OCI-LY7 (cell line): ENCODE measurements around the gene AKT1. TPM values are rescaled to one million over a fixed set of nuclear protein-coding genes. Genes with fewer than 3 reads are reported as not detected.

Experiments used
- BruUV-seq: library from RNA; stranded (reverse); fragments of 400-500 nt; replicated peaks from 2 replicates; lab custom pipeline; 2021; lab: Mats Ljungman, UMichigan
- CTCF ChIA-PET: fragments of 300-600 bp; sonication (Branson Sonifier 250); formaldehyde crosslinking; loops from one replicate; lab custom pipeline; 2022; ENCODE audit warnings: antibody characterized with exemption; ENCODE audit not compliant: unreplicated experiment; lab: Charles Lee
- POLR2A ChIA-PET: fragments of 300-600 bp; sonication (Branson Sonifier 250); formaldehyde crosslinking; loops from one replicate; lab custom pipeline; 2022; ENCODE audit warnings: antibody characterized with exemption; lab: Charles Lee
- DNase-seq: peaks from one replicate; pipeline ENCODE4 v3.0.0-alpha.2; 2015; ENCODE audit warnings: low spot score
- H2AFZ ChIP-seq: fragments of 200-600 bp; sonication (generic), shearing (Covaris generic); 2 replicates; pipeline ENCODE4 v1.6.1; 2014; ENCODE audit warnings: mild to moderate bottlenecking, antibody characterized with exemption, low read length, moderate library complexity
- H3K27ac ChIP-seq: fragments of 200-600 bp; sonication (generic); 2 replicates; pipeline ENCODE4 v1.5.1; 2014; ENCODE audit warnings: mixed run types, low read depth, mild to moderate bottlenecking, moderate library complexity, low read length, inconsistent platforms; ENCODE audit not compliant: poor library complexity, severe bottlenecking
- H3K36me3 ChIP-seq: fragments of 200-600 bp; sonication (generic); 2 replicates; pipeline ENCODE4 v1.6.1; 2014; ENCODE audit warnings: mild to moderate bottlenecking, antibody characterized with exemption, low read length, moderate library complexity, mixed read lengths; ENCODE audit not compliant: insufficient read depth
- H3K4me1 ChIP-seq: fragments of 200-600 bp; sonication (generic); 2 replicates; pipeline ENCODE4 v1.5.1; 2014; ENCODE audit warnings: mild to moderate bottlenecking, low read length; ENCODE audit not compliant: insufficient read depth, poor library complexity, severe bottlenecking
- H3K4me2 ChIP-seq: fragments of 200-600 bp; sonication (generic); 2 replicates; pipeline ENCODE4 v1.6.1; 2014; ENCODE audit warnings: mild to moderate bottlenecking, low read length
- H3K4me3 ChIP-seq: fragments of 200-600 bp; sonication (generic); 2 replicates; pipeline ENCODE4 v1.5.1; 2014; ENCODE audit warnings: mild to moderate bottlenecking, low read depth, low read length; ENCODE audit not compliant: poor library complexity, severe bottlenecking
- H3K79me2 ChIP-seq: fragments of 200-600 bp; sonication (generic); 2 replicates; pipeline ENCODE4 v1.6.1; 2016; ENCODE audit warnings: low read depth, mild to moderate bottlenecking, low read length, moderate library complexity, mixed read lengths; ENCODE audit not compliant: insufficient read depth
- H3K9me2 ChIP-seq: fragments of 200-600 bp; sonication (generic); 2 replicates; pipeline ENCODE4 v1.6.1; 2016; ENCODE audit warnings: mild to moderate bottlenecking, low read length, mixed read lengths; ENCODE audit not compliant: insufficient read depth
- H3K9me3 ChIP-seq: fragments of 200-600 bp; sonication (generic); 2 replicates; pipeline ENCODE4 v1.6.1; 2014; ENCODE audit warnings: mild to moderate bottlenecking, mixed run types, low read length, mixed read lengths
- H4K20me1 ChIP-seq: fragments of 200-600 bp; sonication (generic); 2 replicates; pipeline ENCODE4 v1.6.1; 2014; ENCODE audit warnings: mild to moderate bottlenecking, antibody characterized with exemption, low read length, moderate library complexity, mixed read lengths; ENCODE audit not compliant: insufficient read depth
- CTCF ChIP-seq: fragments of 200-600 bp; sonication (generic); conservative IDR thresholded peaks from 2 replicates; pipeline ENCODE4 v1.5.1; 2014; ENCODE audit warnings: mild to moderate bottlenecking, antibody characterized with exemption, low read length, moderate library complexity, mixed read lengths
- EZH2phosphoT487 ChIP-seq: fragments of 200-600 bp; sonication (generic); IDR thresholded peaks from 2 replicates; pipeline ENCODE4 v1.6.1; 2018; ENCODE audit warnings: low read depth, borderline replicate concordance, mild to moderate bottlenecking, mixed run types, antibody characterized with exemption, low read length, moderate library complexity, mixed read lengths
- intact Hi-C: fragments of 100-400 bp; cut with micrococcal nuclease; formaldehyde crosslinking; loops from one replicate; pipeline ENCODE4 v1.10.0; 2022; ENCODE audit not compliant: unreplicated experiment
- total RNA-seq, 2 experiments: library from RNA; depleted of rRNA in 1 of 2; stranded (reverse); fragments of >200 nt in 1 of 2; shearing (Covaris generic) in 1 of 2; gene quantifications; 2 replicates each; pipeline ENCODE4 v1.2.3, GENCODE V29; 2014 to 2022

The AKT1 gene
- total RNA-seq, 2 experiments from 2014 or later, result 75.4 to 108 TPM

GRCh38 chr14:104743461-104744380 lies 51.8 kb downstream of the AKT1 start:
- Histone ChIP-seq H3K9me2 (no peaks in the 10 kb centered on the region), H3K36me3 (no peaks in the 10 kb centered on the region), H3K4me1 (no peaks in the 10 kb centered on the region), H3K4me2 (no peak overlapping the region), H3K27ac (no peak overlapping the region), H3K9me3 (no peaks in the 10 kb centered on the region), H3K4me3 (no peak overlapping the region), H3K79me2 (no peaks in the 10 kb centered on the region), H2AFZ (no peak overlapping the region), H4K20me1 (no peaks in the 10 kb centered on the region)
- CTCF ChIA-PET, result no interaction called here
- intact Hi-C loops, result no loop called here
- no peak for TF ChIP-seq CTCF
- TF ChIP-seq EZH2phosphoT487, result no peak
- POLR2A ChIA-PET, result no interaction called here
- no TSS peak for BruUV-seq
- no peak for DNase-seq

GRCh38 chr14:104742586-104743455 lies 52.7 kb downstream of the AKT1 start:
- Histone ChIP-seq H3K36me3 (no peaks in the 10 kb centered on the region), H4K20me1 (no peaks in the 10 kb centered on the region), H3K9me3 (no peaks in the 10 kb centered on the region), H3K9me2 (no peaks in the 10 kb centered on the region), H3K79me2 (no peaks in the 10 kb centered on the region), H2AFZ (no peak overlapping the region), H3K27ac (no peak overlapping the region), H3K4me1 (no peaks in the 10 kb centered on the region), H3K4me3 (no peak overlapping the region), H3K4me2 (no peak overlapping the region)
- TF ChIP-seq EZH2phosphoT487 (no peak), CTCF (no peak)
- BruUV-seq, result no TSS peak
- intact Hi-C loops, result no loop called here
- ChIA-PET POLR2A (no interaction called here), CTCF (no interaction called here)
- DNase-seq, result no peak
